HG02678 (cell line): ENCODE results near the gene RNF212.

Experiments
- ATAC-seq: cut with Tn5 transposase; IDR thresholded peaks from one replicate; pipeline ENCODE4 v1.9.1; 2021; ENCODE audit warnings: mild to moderate bottlenecking, moderate library complexity; ENCODE audit not compliant: unreplicated experiment

RNF212 gene

GRCh38 chr4:1036976-1037810 is 76.2 kb downstream of the RNF212 start:
- no peak for ATAC-seq

GRCh38 chr4:1036095-1036494 is 77.3 kb downstream of the RNF212 start:
- no peak for ATAC-seq

DNA sequence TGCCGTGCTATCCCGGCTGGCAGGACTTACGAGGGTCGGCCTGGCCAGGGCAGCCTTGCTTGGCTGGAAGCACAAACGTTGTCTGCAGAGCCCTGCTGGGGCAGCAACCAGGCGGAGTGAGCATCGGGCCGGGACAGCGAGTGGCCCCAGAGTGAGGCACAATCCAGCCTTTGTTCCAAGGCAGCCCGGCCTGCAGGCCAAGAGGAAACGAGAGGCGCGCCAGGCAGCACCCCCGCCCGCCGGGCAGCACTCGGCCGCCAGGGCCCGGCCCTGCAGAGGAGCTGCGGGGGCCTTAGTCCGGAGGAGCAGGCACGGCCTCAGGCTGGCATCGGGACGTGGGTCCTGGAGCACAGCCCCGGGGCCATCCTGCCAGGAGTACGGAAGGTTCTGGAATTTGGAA is 77.9 kb downstream of the RNF212 start:
- no peak for ATAC-seq

- ATAC-seq = no peak
Observed at GRCh38 chr4:1033840-1034551, 79.4 kb downstream of the RNF212 start.

- no peak for ATAC-seq
Observed at GRCh38 chr4:1032861-1033260, 80.5 kb downstream of the RNF212 start.

DNA sequence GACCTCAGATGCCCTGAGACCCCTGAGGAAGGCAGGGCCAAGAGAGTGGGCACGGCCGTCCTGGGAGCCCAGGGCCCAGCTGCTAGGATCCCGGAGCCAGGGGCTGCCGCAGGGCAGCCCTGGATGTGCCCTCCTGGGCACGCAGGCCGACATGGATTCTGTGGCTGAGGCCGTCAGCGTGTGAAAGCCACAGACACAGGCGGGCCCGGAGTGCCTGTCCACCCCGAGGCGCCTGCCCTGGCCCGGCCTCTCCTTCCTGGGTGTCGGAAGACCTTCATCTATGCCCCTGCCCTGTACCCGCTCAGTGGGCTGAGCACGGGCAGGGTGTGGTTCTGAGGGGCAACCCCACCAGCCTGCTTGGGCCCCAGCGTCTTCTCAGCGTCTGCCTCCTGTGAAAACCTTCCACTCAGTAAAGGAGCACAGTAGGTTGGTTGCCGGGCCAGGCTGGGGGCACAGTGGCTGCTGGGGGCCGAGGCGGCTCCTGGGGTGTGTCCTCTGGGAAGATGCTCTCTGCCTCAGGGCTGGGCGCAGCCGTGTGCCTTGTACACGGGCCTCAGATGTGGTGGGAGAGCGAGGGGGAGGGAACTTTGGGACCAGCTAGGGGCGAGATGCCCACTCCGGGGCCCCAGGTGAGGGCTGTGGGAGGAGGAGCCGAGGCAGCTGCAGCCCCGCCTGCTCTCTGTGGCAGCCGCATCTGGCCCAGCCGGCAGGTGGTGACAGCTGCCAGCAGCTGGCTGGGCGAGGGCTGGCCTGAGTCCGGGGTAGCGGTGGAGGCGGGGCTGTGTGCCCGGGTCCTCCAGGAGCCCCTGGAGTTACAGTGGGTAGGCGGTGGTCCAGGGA is 81.2 kb downstream of the RNF212 start:
- ATAC-seq = no peak

GRCh38 chr4:1031346-1031745 is 82.0 kb downstream of the RNF212 start:
- no peak for ATAC-seq

GRCh38 chr4:1030559-1030958 is 82.8 kb downstream of the RNF212 start:
- ATAC-seq = no peak

- ATAC-seq = no peak
Observed at GRCh38 chr4:1030031-1030430, 83.3 kb downstream of the RNF212 start.

DNA sequence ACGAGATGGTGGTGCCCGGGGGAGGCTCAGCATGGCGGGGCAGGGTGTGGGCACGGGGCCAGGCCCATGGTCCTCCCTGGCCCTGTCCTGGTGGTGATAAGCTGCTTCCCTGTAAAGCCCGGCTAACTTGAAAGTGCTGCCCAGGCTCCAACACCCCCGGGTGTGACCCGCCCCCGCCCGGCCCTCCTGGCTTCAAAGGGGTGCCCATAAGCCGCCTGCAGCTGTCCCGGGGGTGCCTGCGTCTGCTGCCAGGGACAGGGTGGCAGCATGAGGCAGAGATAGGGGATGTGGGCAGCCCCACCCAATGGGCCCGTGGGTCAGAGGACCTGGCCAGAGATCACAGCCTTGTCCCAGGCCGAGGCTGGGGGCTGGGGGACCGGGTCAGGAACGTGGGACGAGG is 83.8 kb downstream of the RNF212 start:
- no peak for ATAC-seq

DNA sequence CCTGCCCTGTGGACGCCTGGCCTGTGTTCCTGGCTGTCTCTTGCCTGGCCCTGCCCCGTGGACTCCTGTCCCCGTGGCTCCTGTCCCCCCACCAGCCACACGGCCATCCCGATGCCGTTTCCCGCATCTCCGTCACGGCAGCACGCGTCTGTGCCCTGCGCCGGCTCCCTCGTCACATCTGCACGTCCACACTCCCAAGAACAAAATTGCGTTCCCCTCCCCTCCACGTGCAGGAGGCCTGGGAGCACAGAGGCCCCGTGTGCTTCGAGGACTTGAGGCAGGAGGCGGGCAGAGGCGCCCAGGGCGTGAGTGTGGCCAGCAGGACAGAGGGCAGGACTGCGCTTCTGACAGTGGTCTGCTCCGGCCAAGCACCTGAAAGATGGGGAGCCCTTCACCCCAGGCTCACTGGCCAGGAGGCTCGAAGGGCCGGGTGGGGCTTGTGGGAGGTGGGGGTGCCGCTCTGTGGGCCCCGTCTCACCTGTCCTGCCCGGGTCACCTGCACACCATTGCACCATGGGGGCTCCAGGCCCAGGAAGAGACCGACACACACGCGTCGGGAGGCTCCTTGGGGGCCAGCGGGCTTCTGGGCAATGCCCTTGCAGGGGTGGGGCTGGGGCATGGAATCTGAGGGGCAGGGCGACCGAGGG is 84.7 kb downstream of the RNF212 start:
- ATAC-seq = no peak

- no peak for ATAC-seq
Observed at GRCh38 chr4:1027915-1028238, 85.5 kb downstream of the RNF212 start.

- ATAC-seq = no peak
Observed at GRCh38 chr4:1027219-1027914, 86.0 kb downstream of the RNF212 start.

GRCh38 chr4:1026115-1026514 is 87.2 kb downstream of the RNF212 start:
- peak; percentile 71 for ATAC-seq

GRCh38 chr4:1024882-1025545 is 88.3 kb downstream of the RNF212 start:
- no peak for ATAC-seq

DNA sequence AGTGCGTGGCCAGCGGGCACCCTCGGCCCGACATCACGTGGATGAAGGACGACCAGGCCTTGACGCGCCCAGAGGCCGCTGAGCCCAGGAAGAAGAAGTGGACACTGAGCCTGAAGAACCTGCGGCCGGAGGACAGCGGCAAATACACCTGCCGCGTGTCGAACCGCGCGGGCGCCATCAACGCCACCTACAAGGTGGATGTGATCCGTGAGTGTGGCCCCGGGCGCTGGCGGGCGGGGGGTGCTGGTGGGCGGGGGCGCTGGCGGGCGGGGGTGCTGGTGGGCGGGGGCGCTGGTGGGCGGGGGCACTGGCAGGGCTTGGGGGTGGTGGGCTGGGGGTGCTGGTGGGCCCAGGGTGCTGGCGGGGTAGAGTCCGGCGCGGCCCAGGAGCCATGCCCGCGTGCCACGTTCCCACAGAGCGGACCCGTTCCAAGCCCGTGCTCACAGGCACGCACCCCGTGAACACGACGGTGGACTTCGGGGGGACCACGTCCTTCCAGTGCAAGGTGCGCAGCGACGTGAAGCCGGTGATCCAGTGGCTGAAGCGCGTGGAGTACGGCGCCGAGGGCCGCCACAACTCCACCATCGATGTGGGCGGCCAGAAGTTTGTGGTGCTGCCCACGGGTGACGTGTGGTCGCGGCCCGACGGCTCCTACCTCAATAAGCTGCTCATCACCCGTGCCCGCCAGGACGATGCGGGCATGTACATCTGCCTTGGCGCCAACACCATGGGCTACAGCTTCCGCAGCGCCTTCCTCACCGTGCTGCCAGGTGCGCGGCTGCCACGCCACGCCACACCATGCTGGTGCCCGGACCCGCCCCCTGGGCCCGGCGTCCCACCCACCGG is 89.2 kb downstream of the RNF212 start:
- ATAC-seq = no peak

- ATAC-seq = no peak
Observed at GRCh38 chr4:1023075-1023640, 90.2 kb downstream of the RNF212 start.

- no peak for ATAC-seq
Observed at GRCh38 chr4:1022739-1023066, 90.7 kb downstream of the RNF212 start.
